Type B pancreatic cell (in vitro differentiated cells): Measurements from ENCODE around the gene NFIX. TPM values are rescaled to one million over a fixed set of nuclear protein-coding genes. Genes with fewer than 3 reads are reported as not detected.

Experiments used
- DNase-seq: peaks from one replicate; pipeline ENCODE4 v3.0.0; 2021; ENCODE audit warnings: mixed read lengths; ENCODE audit not compliant: unreplicated experiment; ENCODE audit errors: extremely low spot score
- H3K27ac Mint-ChIP-seq: 2 replicates; pipeline ENCODE4 v1.8.0; 2021; ENCODE audit warnings: mild to moderate bottlenecking, mixed read lengths
- H3K27me3 Mint-ChIP-seq: 2 replicates; pipeline ENCODE4 v1.8.0; 2021; ENCODE audit warnings: mixed read lengths
- H3K36me3 Mint-ChIP-seq: 2 replicates; pipeline ENCODE4 v1.8.0; 2021; ENCODE audit warnings: mixed read lengths
- H3K4me1 Mint-ChIP-seq: one replicate; pipeline ENCODE4 v1.8.0; 2021; ENCODE audit warnings: mixed read lengths; ENCODE audit not compliant: unreplicated experiment
- H3K4me3 Mint-ChIP-seq: 2 replicates; pipeline ENCODE4 v1.8.0; 2021; ENCODE audit warnings: mild to moderate bottlenecking, mixed read lengths
- H3K9me3 Mint-ChIP-seq: 2 replicates; pipeline ENCODE4 v1.8.0; 2021; ENCODE audit warnings: mixed read lengths
- total RNA-seq: library from RNA; stranded (reverse); gene quantifications from 2 replicates; pipeline ENCODE4 v1.2.1, GENCODE V29; 2021; ENCODE audit warnings: low replicate concordance
- TF ChIP-seq, protein P1 (sequence below): fragments of 200-600 bp; sonication (generic); conservative IDR thresholded peaks from 2 replicates; pipeline ENCODE4 v1.5.0; 2021; ENCODE audit warnings: antibody characterized with exemption, mild to moderate bottlenecking

Gene NFIX
- total RNA-seq, 1 donor from 2014 or later: 12.4 TPM

DNA sequence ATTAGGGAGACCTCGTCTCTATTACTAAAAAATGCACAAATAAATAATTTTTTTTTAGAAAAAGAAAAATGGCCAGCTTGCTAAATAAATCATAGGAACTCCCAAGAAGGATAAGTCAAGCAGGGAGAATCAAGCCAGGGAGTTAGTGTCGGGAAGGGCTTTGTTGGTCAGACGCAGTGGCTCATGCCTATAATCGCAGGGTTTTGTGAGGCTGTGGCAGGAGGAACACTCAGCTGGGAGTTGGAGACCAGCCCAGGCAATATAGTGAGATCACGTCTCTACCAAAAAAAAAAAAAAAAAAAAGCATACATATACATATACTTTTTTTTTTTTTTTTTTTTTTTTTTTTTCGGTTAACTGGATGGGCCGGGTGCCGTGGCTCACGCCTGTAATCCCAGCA, 131.8 kb downstream of the NFIX start:
- no peak overlapping the region for H3K4me3 Mint-ChIP-seq
- no peak for DNase-seq
- H3K27ac Mint-ChIP-seq: no peak overlapping the region
- H3K9me3 Mint-ChIP-seq: no peaks in the 10 kb centered on the region
- peaks cover 14% of the 10 kb centered on the region for H3K4me1 Mint-ChIP-seq
- TF ChIP-seq, protein P1, sequence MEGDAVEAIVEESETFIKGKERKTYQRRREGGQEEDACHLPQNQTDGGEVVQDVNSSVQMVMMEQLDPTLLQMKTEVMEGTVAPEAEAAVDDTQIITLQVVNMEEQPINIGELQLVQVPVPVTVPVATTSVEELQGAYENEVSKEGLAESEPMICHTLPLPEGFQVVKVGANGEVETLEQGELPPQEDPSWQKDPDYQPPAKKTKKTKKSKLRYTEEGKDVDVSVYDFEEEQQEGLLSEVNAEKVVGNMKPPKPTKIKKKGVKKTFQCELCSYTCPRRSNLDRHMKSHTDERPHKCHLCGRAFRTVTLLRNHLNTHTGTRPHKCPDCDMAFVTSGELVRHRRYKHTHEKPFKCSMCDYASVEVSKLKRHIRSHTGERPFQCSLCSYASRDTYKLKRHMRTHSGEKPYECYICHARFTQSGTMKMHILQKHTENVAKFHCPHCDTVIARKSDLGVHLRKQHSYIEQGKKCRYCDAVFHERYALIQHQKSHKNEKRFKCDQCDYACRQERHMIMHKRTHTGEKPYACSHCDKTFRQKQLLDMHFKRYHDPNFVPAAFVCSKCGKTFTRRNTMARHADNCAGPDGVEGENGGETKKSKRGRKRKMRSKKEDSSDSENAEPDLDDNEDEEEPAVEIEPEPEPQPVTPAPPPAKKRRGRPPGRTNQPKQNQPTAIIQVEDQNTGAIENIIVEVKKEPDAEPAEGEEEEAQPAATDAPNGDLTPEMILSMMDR: no peak
- no peaks in the 10 kb centered on the region for H3K36me3 Mint-ChIP-seq
- no peaks in the 10 kb centered on the region for H3K27me3 Mint-ChIP-seq

DNA sequence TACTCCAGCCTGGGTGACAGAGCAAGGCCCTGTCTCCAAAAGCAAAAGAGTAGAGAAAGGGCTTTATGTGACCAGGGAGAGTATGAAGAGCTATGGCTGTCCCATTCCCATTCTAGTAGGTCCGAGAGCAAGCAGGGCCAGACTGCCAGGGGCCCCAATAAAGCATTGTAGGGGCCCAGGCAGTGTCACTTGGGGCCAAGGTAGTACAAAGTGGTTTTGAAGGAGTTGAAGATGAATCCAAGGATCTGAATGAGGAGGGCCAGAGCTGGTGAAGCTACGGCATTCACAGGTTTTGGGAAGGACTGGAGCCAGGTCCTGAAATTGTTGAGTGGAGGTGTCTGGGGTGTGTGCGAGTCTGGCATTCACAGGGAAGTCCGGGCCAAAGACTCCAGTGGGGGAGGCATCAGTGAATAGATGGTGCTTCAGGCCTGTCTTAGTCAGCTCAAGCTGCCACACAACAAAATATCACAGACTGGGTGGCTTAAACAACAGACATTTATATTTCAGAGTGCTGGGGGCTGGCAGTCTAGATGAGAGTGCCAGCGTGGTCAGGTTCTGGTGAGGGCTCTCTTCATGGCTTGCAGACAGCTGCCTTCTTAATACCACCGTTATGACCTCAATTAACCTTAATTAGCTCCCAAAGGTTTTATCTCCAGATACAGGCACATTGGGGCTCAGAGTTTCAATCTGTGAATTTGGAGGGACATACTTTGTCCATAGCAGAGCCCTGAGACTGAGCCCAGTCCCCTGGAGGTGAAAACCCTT, 132.7 kb downstream of the NFIX start:
- peaks cover 4% of the 10 kb centered on the region for H3K36me3 Mint-ChIP-seq

DNA sequence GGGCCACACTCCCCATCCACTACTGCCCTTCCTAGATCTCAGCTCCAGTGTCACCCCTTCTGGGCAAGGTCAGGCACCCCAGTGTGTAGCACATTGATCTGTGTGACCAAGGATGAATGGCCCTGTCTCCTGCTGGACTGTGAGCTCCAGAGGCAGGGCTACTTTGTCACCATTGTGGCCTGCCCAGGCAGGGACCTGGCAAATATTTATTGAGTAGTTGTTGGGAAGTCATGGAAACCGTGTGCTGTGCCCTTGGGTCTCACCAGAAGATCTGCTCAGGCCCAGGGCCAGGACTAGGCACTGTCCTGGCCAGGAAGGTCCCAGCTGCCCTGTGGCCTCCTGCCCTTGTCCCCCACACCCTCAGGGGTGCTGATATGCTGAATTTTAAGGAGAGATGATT, 133.3 kb downstream of the NFIX start:
- no peak for DNase-seq
- Mint-ChIP-seq H3K4me1 (peaks cover 16% of the 10 kb centered on the region), H3K27ac (peak overlapping the region; percentile 59)

More for the DNA sequence above, 132.7 kb downstream of the NFIX start:
- Mint-ChIP-seq H3K4me3 (no peak overlapping the region), H3K9me3 (no peaks in the 10 kb centered on the region), H3K27me3 (no peaks in the 10 kb centered on the region), H3K27ac (no peak overlapping the region), H3K4me1 (peaks cover 11% of the 10 kb centered on the region)
- TF ChIP-seq, protein P1: no peak
- DNase-seq: no peak

DNA sequence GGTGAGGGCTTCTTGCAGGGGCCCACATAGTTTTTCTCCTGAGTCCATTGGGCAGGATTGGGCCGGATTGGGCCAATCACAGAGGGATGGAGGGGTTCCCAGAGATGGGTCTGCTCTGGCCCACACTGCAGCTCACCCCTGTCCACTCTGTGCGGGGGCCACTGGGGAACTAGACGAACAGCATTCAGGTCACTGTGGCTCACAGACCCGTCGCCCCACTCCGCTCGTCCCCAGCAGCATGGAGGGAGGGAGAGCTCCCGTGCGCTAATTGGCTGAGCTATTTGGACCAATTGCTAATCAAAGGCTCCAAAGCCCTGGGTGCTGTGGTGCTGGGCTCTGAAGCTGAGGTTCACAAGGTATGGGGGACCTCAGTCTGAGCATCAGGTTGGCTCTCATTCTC, 134.1 kb downstream of the NFIX start:
- H3K36me3 Mint-ChIP-seq: peaks cover 8% of the 10 kb centered on the region
- no peak for DNase-seq

More for the DNA sequence above, 133.3 kb downstream of the NFIX start:
- H3K4me3 Mint-ChIP-seq: no peak overlapping the region
- TF ChIP-seq, protein P1: no peak
- no peaks in the 10 kb centered on the region for H3K27me3 Mint-ChIP-seq
- peaks cover 8% of the 10 kb centered on the region for H3K36me3 Mint-ChIP-seq
- no peaks in the 10 kb centered on the region for H3K9me3 Mint-ChIP-seq

DNA sequence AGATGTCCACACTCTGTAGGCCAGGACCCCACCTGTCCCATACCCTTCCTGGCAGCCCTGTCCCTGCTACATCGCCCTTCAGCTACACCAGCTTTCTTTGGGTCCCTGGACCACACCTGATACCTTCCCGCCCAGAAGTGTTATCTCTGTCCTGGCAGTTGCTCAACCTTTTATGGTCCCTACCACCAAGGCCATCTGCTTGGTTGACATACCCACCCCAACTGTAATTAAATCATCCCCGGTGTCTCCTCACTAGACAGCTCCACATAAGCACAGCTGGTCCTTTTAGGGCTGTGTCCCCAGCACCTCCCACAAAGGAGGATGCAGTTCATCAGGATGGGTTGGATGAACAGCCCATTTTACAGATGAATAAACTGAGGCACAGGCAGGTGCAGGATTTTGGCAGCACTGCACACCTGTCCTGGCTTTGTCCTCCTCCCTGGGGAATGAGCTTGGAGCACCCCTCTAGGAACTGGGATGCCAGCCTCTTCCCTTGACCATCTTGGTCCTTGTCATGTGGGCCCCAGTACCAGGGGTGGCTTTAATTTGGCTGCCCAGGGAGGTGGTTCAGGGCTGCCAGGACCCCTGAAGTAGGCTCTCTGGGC, 135.7 kb downstream of the NFIX start:
- no peak for DNase-seq
- no peaks in the 10 kb centered on the region for H3K27me3 Mint-ChIP-seq
- H3K4me3 Mint-ChIP-seq: no peak overlapping the region
- no peaks in the 10 kb centered on the region for H3K9me3 Mint-ChIP-seq
- peaks cover 17% of the 10 kb centered on the region for H3K4me1 Mint-ChIP-seq
- TF ChIP-seq, protein P1: no peak
- peaks cover 8% of the 10 kb centered on the region for H3K36me3 Mint-ChIP-seq
- peak overlapping the region; percentile 27 for H3K27ac Mint-ChIP-seq

More for the DNA sequence above, 134.1 kb downstream of the NFIX start:
- Mint-ChIP-seq H3K4me1 (peaks cover 17% of the 10 kb centered on the region), H3K9me3 (no peaks in the 10 kb centered on the region), H3K27me3 (no peaks in the 10 kb centered on the region), H3K4me3 (no peak overlapping the region), H3K27ac (no peak overlapping the region)
- TF ChIP-seq, protein P1: no peak
